Measurements from ENCODE around the gene AFF1. TPM values are rescaled to one million over a fixed set of nuclear protein-coding genes. Genes with fewer than 3 reads are reported as not detected.

The AFF1 gene
- polyA plus RNA-seq, 1 donor (not counting 4 experiments of a cell fraction or from before 2014, with no cell fraction given): 14.4 TPM

GRCh38 chr4:86965019-86965976 is 30.5 kb downstream of the AFF1 start:
- TF ChIP-seq EZH2 (IDR thresholded peaks at IDR 0.05; ENCODE audit: low read length): no peak
- no peak for TF ChIP-seq CTCF (optimal IDR thresholded peaks at IDR 0.05 in 1 of 3, IDR thresholded peaks at IDR 0.05 in 1 of 3, conservative IDR thresholded peaks at IDR 0.05 in 1 of 3; ENCODE audit: extremely low read depth in 1 of 3, insufficient read depth in 2 of 3, low read length in 3 of 3)
- Histone ChIP-seq H3K4me2 (ENCODE audit: control insufficient read depth, extremely low read depth, insufficient read depth, low read depth, low read length) (no peak overlapping the region), H3K4me1 (ENCODE audit: control insufficient read depth, extremely low read depth, insufficient read depth, low read length) (peaks cover 6% of the 10 kb centered on the region), H3K9ac (ENCODE audit: control insufficient read depth, extremely low read depth, insufficient read depth, low read length) (no peak overlapping the region), H3K9me3 (ENCODE audit: control insufficient read depth, low read depth, low read length) (no peaks in the 10 kb centered on the region), H4K20me1 (ENCODE audit: control insufficient read depth, extremely low read depth, insufficient read depth, low read length) (peaks cover 2% of the 10 kb centered on the region), H3K9me1 (ENCODE audit: control insufficient read depth, extremely low read depth, insufficient read depth, low read length) (peaks cover 8% of the 10 kb centered on the region), H3K36me3 (ENCODE audit: control insufficient read depth in 2 of 2, extremely low read depth in 1 of 2, insufficient read depth in 2 of 2, low read length in 2 of 2) (peaks cover 2 to 3% of the 10 kb centered on the region in 2 experiments), H2AFZ (ENCODE audit: control insufficient read depth, low read length) (no peak overlapping the region), H3K27me3 (ENCODE audit: control insufficient read depth, extremely low read depth, insufficient read depth, low read length) (no peaks in the 10 kb centered on the region), H3K27ac (ENCODE audit: control insufficient read depth, insufficient read depth, low read length) (no peak overlapping the region), H3K79me2 (ENCODE audit: control insufficient read depth, insufficient read depth, low read length) (peaks cover 44% of the 10 kb centered on the region), H3K4me3 (ENCODE audit: control insufficient read depth in 2 of 3, extremely low read depth in 1 of 3, insufficient read depth in 2 of 3, low read depth in 1 of 3, low read length in 3 of 3) (no peak overlapping the region)
- DNase-seq (ENCODE audit: low read depth, low spot score) (no peak), FAIRE-seq (no peak)
- dilution Hi-C loops (cut with MboI; ENCODE audit: extremely low pct_ligation_motif_present, low sequenced_read_pairs): no loop called here

GRCh38 chr4:86967073-86967472 is 32.3 kb downstream of the AFF1 start:
- no peak for TF ChIP-seq CTCF (optimal IDR thresholded peaks at IDR 0.05 in 1 of 3, IDR thresholded peaks at IDR 0.05 in 1 of 3, conservative IDR thresholded peaks at IDR 0.05 in 1 of 3; ENCODE audit: extremely low read depth in 1 of 3, insufficient read depth in 2 of 3, low read length in 3 of 3)
- H4K20me1 ChIP-seq (ENCODE audit: control insufficient read depth, extremely low read depth, insufficient read depth, low read length): peaks cover 2% of the 10 kb centered on the region
- H3K4me2 ChIP-seq (ENCODE audit: control insufficient read depth, extremely low read depth, insufficient read depth, low read depth, low read length): no peak overlapping the region
- H3K79me2 ChIP-seq (ENCODE audit: control insufficient read depth, insufficient read depth, low read length): peaks cover 48% of the 10 kb centered on the region
- H3K36me3 ChIP-seq (ENCODE audit: control insufficient read depth in 2 of 2, extremely low read depth in 1 of 2, insufficient read depth in 2 of 2, low read length in 2 of 2): peaks cover 0 to 3% of the 10 kb centered on the region in 2 experiments
- no peak overlapping the region for H3K27ac ChIP-seq (ENCODE audit: control insufficient read depth, insufficient read depth, low read length)
- no peaks in the 10 kb centered on the region for H3K9me3 ChIP-seq (ENCODE audit: control insufficient read depth, low read depth, low read length)
- H3K4me1 ChIP-seq (ENCODE audit: control insufficient read depth, extremely low read depth, insufficient read depth, low read length): peaks cover 13% of the 10 kb centered on the region
- dilution Hi-C loops (cut with MboI; ENCODE audit: extremely low pct_ligation_motif_present, low sequenced_read_pairs): no loop called here
- H3K9me1 ChIP-seq (ENCODE audit: control insufficient read depth, extremely low read depth, insufficient read depth, low read length): peaks cover 8% of the 10 kb centered on the region
- no peaks in the 10 kb centered on the region for H3K27me3 ChIP-seq (ENCODE audit: control insufficient read depth, extremely low read depth, insufficient read depth, low read length)
- no peak for DNase-seq (ENCODE audit: low read depth, low spot score)
- no peak for FAIRE-seq
- H2AFZ ChIP-seq (ENCODE audit: control insufficient read depth, low read length): no peak overlapping the region
- H3K4me3 ChIP-seq (ENCODE audit: control insufficient read depth in 2 of 3, extremely low read depth in 1 of 3, insufficient read depth in 2 of 3, low read depth in 1 of 3, low read length in 3 of 3): no peak overlapping the region
- H3K9ac ChIP-seq (ENCODE audit: control insufficient read depth, extremely low read depth, insufficient read depth, low read length): no peak overlapping the region

All from keratinocyte (primary cell).